ENCODE results near the gene DDX42. TPM values are rescaled to one million over a fixed set of nuclear protein-coding genes. Genes with fewer than 3 reads are reported as not detected.

DDX42 gene
- total and polyA plus RNA-seq, 9 of the 15 experiments (the other 6 are each of a cell fraction or from before 2014, with no cell fraction given) = 16.5 to 149 (median 87.6) TPM

- TF ChIP-seq ZKSCAN8 (CRISPR knock-in tag; IDR thresholded peaks at IDR 0.05) = no peak
- no peak for TF ChIP-seq SMAD4 (CRISPR knock-in tag; conservative IDR thresholded peaks at IDR 0.05)
- no peak for TF ChIP-seq MTA2 (IDR thresholded peaks at IDR 0.05; ENCODE audit: low read depth)
- TF ChIP-seq TCF15 (CRISPR knock-in tag; IDR thresholded peaks at IDR 0.05) = no peak
- TF ChIP-seq RBFOX2 (IDR thresholded peaks at IDR 0.05; ENCODE audit: low read depth, low read length) = peak; percentile 29; the same call in 1 of the 2 replicates
- 0 out of 2 replicates have a peak, but pooled peaks have one; percentile 15 for TF ChIP-seq PKNOX1 (IDR thresholded peaks at IDR 0.05)
- no peak for TF ChIP-seq SMARCA5 (IDR thresholded peaks at IDR 0.05)
- TF ChIP-seq PCBP2 (IDR thresholded peaks at IDR 0.05; ENCODE audit: low read depth, low read length, poor library complexity, severe bottlenecking) = no peak
- POLR2A ChIA-PET = interaction anchor here (1.3 to 4.6 kb wide), 5 partner anchors 9 to 55 kb away, joined by 3 to 66 read pairs (median 15); partner anchors contain the start of genes CCDC47, DDX42 and SMARCD2
- FAIRE-seq (no peak), ATAC-seq (no peak), DNase-seq (ENCODE audit: extremely low read depth in 1 of 4, low spot score in 3 of 4) (no peak)
- Histone ChIP-seq H3K4me1 (replicated peaks in 1 of 2; ENCODE audit: control insufficient read depth in 2 of 2, insufficient read depth in 2 of 2, low read length in 2 of 2) (peaks cover 0 to 16% of the 10 kb centered on the region in 2 experiments; a peak in 2 of 5 replicates), H3K9ac (ENCODE audit: insufficient read depth in 1 of 2, low read depth in 2 of 2, low read length in 2 of 2) (no peak overlapping the region), H3K27me3 (ENCODE audit: control insufficient read depth in 2 of 2, insufficient read depth in 2 of 2, low read length in 2 of 2) (no peaks in the 10 kb centered on the region), H3K36me3 (ENCODE audit: control insufficient read depth, insufficient read depth, low read length) (peaks cover 81% of the 10 kb centered on the region), H3K27ac (ENCODE audit: extremely low read depth, low read depth, low read length) (no peak overlapping the region; the same call in 2 of the 3 replicates), H2AFZ (ENCODE audit: low read depth, low read length) (no peak overlapping the region), H3K4me2 (ENCODE audit: insufficient read depth, low read length) (peak overlapping the region; percentile 99; the same call in 1 of the 2 replicates), H3K9me1 (ENCODE audit: control insufficient read depth, insufficient read depth, low read length) (no peaks in the 10 kb centered on the region), H3K79me2 (ENCODE audit: control insufficient read depth, insufficient read depth, low read length) (peaks cover 51% of the 10 kb centered on the region), H4K20me1 (replicated peaks; ENCODE audit: control insufficient read depth, insufficient read depth, low read length) (no peaks in the 10 kb centered on the region), H3K9me3 (replicated peaks; ENCODE audit: control insufficient read depth, insufficient read depth, low read depth, low read length) (no peaks in the 10 kb centered on the region), H3K4me3 (peak overlapping the region; percentile 92; the same call in 1 of the 2 replicates)
- intact Hi-C loops (cut with micrococcal nuclease) (no loop called here), in situ Hi-C loops (cut with MboI) (loop anchor here (25.0 kb wide), 1 partner anchor 392 kb away; the partner anchor contains the start of gene CYB561)
- no TSS peak for BruUV-seq (replicated peaks)
- CTCF ChIA-PET (ENCODE audit: low intra/inter-chr PET ratio) = no interaction called here
- WGBS (ENCODE audit: insufficient coverage, low coverage, missing lambda C conversion rate) = 85% methylated on average over 3 of the region's 3 CpGs
Observed at GRCh38 chr17:63828936-63829335, 55.0 kb downstream of the DDX42 start.
